Astrocyte of the cerebellum (primary cell): Measurements from ENCODE around the gene GIMAP5.
"Not testable (repeated sequence)": the region's sequence is repeated elsewhere in the genome, so short reads cannot be mapped to it uniquely, and the experiment has no call there.

Experiments used
- DNase-seq: peaks from one replicate; pipeline ENCODE4 v3.0.0-alpha.2; 2011; ENCODE audit warnings: low read depth
- H3K4me3 ChIP-seq: 2 replicates; pipeline ENCODE4 v1.5.1; 2011; ENCODE audit warnings: mild to moderate bottlenecking, low read depth, low read length, moderate library complexity
- CTCF ChIP-seq: IDR thresholded peaks from 2 replicates; pipeline ENCODE4 v1.5.1; 2012; ENCODE audit warnings: low read length, low read depth, moderate library complexity, mild to moderate bottlenecking; ENCODE audit errors: missing control alignments
- in situ Hi-C: cut with HindIII; loops from 2 replicates; pipeline ENCODE4 v1.10.0; 2017; ENCODE audit warnings: low sequenced_read_pairs

GIMAP5 gene

GRCh38 chr7:150755473-150756099 is 18.4 kb downstream of the GIMAP5 start:
- no peak overlapping the region for H3K4me3 ChIP-seq

GRCh38 chr7:150756166-150756565 is 18.9 kb downstream of the GIMAP5 start:
- DNase-seq: no peak
- no peak overlapping the region for H3K4me3 ChIP-seq
- no peak for TF ChIP-seq CTCF
- in situ Hi-C loops: no loop called here

More at GRCh38 chr7:150755473-150756099, 18.4 kb downstream of the GIMAP5 start:
- TF ChIP-seq CTCF: no peak
- no peak for DNase-seq
- in situ Hi-C loops: no loop called here

- no peak for TF ChIP-seq CTCF
- in situ Hi-C loops: no loop called here
- DNase-seq: no peak
- no peak overlapping the region for H3K4me3 ChIP-seq
Measured at GRCh38 chr7:150756858-150757257, 19.6 kb downstream of the GIMAP5 start.

- DNase-seq: no peak
- TF ChIP-seq CTCF: no peak
- H3K4me3 ChIP-seq: no peak overlapping the region
- in situ Hi-C loops: no loop called here
Measured at GRCh38 chr7:150759479-150759878, 22.3 kb downstream of the GIMAP5 start.

GRCh38 chr7:150766334-150766709 is 29.1 kb downstream of the GIMAP5 start:
- TF ChIP-seq CTCF: no peak
- no peak for DNase-seq
- in situ Hi-C loops: no loop called here
- no peak overlapping the region for H3K4me3 ChIP-seq

- no peak for TF ChIP-seq CTCF
- DNase-seq: no peak
- in situ Hi-C loops: no loop called here
- no peak overlapping the region for H3K4me3 ChIP-seq
Measured at GRCh38 chr7:150769768-150770167, 32.5 kb downstream of the GIMAP5 start.

GRCh38 chr7:150774131-150774530 is 36.9 kb downstream of the GIMAP5 start:
- H3K4me3 ChIP-seq, in situ Hi-C loops, DNase-seq: not testable (repeated sequence)
